ENCODE results near the gene PLEKHB1. TPM values are rescaled to one million over a fixed set of nuclear protein-coding genes. Genes with fewer than 3 reads are reported as not detected.

Gene PLEKHB1
- polyA plus RNA-seq, 1 donor from 2014 or later: 0.25 TPM

- Histone ChIP-seq H3K9ac (ENCODE audit: low read length) (no peak overlapping the region), H4K20me1 (ENCODE audit: insufficient read depth) (no peaks in the 10 kb centered on the region)
These were observed 5.8 kb upstream of the PLEKHB1 start for GRCh38 chr11:73640592-73640991.

GRCh38 chr11:73641668-73642067 lies 4.7 kb upstream of the PLEKHB1 start:
- Histone ChIP-seq H3K36me3 (ENCODE audit: insufficient read depth, low read length) (no peaks in the 10 kb centered on the region), H3K4me3 (ENCODE audit: low read length) (no peak overlapping the region), H3K27me3 (ENCODE audit: insufficient read depth, low read depth, low read length) (no peaks in the 10 kb centered on the region), H3K4me2 (ENCODE audit: low read length) (no peak overlapping the region), H3K9me2 (ENCODE audit: insufficient read depth, low read length) (no peaks in the 10 kb centered on the region), H3K9ac (ENCODE audit: low read length) (no peak overlapping the region), H4K20me1 (ENCODE audit: insufficient read depth) (no peaks in the 10 kb centered on the region), H3K79me2 (replicated peaks; ENCODE audit: insufficient read depth, low read length) (no peaks in the 10 kb centered on the region), H3F3A (ENCODE audit: insufficient read depth, low read length, poor library complexity, severe bottlenecking) (no peaks in the 10 kb centered on the region), H2AFZ (ENCODE audit: low read depth, low read length) (no peak overlapping the region), H3K27ac (ENCODE audit: low read length) (no peak overlapping the region), H3K9me3 (ENCODE audit: low read length) (no peaks in the 10 kb centered on the region)
- TF ChIP-seq EZH2 (IDR thresholded peaks at IDR 0.05; ENCODE audit: borderline replicate concordance, insufficient read depth, low read length, poor library complexity, severe bottlenecking) (no peak), SMC3 (conservative IDR thresholded peaks at IDR 0.05; ENCODE audit: poor library complexity) (no peak), CTCF (IDR thresholded peaks at IDR 0.05; ENCODE audit: poor library complexity, severe bottlenecking) (no peak), EP300 (conservative IDR thresholded peaks at IDR 0.05; ENCODE audit: poor library complexity, severe bottlenecking) (no peak), POLR2AphosphoS5 (IDR thresholded peaks at IDR 0.05) (no peak), REST (IDR thresholded peaks at IDR 0.05; ENCODE audit: borderline replicate concordance) (no peak), RAD21 (conservative IDR thresholded peaks at IDR 0.05) (no peak)

More at GRCh38 chr11:73640592-73640991, 5.8 kb upstream of the PLEKHB1 start:
- H3K9me3 ChIP-seq (ENCODE audit: low read length): no peaks in the 10 kb centered on the region
- H3K9me2 ChIP-seq (ENCODE audit: insufficient read depth, low read length): no peaks in the 10 kb centered on the region
- no peak overlapping the region for H3K27ac ChIP-seq (ENCODE audit: low read length)
- no peaks in the 10 kb centered on the region for H3K27me3 ChIP-seq (ENCODE audit: insufficient read depth, low read depth, low read length)
- H3K4me3 ChIP-seq (ENCODE audit: low read length): no peak overlapping the region
- H2AFZ ChIP-seq (ENCODE audit: low read depth, low read length): no peak overlapping the region
- no peak overlapping the region for H3K4me2 ChIP-seq (ENCODE audit: low read length)
- no peaks in the 10 kb centered on the region for H3K36me3 ChIP-seq (ENCODE audit: insufficient read depth, low read length)
- TF ChIP-seq SMC3 (conservative IDR thresholded peaks at IDR 0.05; ENCODE audit: poor library complexity): no peak
- no peak for TF ChIP-seq REST (IDR thresholded peaks at IDR 0.05; ENCODE audit: borderline replicate concordance)
- no peak for TF ChIP-seq TAF1 (IDR thresholded peaks at IDR 0.05; ENCODE audit: low read depth)
- no peaks in the 10 kb centered on the region for H3K79me2 ChIP-seq (replicated peaks; ENCODE audit: insufficient read depth, low read length)
- H3F3A ChIP-seq (ENCODE audit: insufficient read depth, low read length, poor library complexity, severe bottlenecking): no peaks in the 10 kb centered on the region
